ENCODE results near the gene C12orf56. TPM values are rescaled to one million over a fixed set of nuclear protein-coding genes. Genes with fewer than 3 reads are reported as not detected.

Gene C12orf56
- total RNA-seq, 5 donors from 2014 or later (not counting 1 experiment from before 2014, with no cell fraction given): 0.07 to 0.33 (median 0.24) TPM; not detected in 1

- Mint-ChIP-seq H3K4me1 (no peaks in the 10 kb centered on the region), H3K27me3 (no peaks in the 10 kb centered on the region), H3K27ac (no peak overlapping the region), H3K36me3 (no peaks in the 10 kb centered on the region), H3K9me3 (peaks cover 0 to 4% (median 4%) of the 10 kb centered on the region in 3 donors), H3K4me3 (no peak overlapping the region)
- H3K27me3 ChIP-seq (replicated peaks in 1 of 2; ENCODE audit: control insufficient read depth in 2 of 2, extremely low read depth in 1 of 2, insufficient read depth in 2 of 2, low read length in 1 of 2): peaks cover 0 to 2% of the 10 kb centered on the region in 2 experiments
- ATAC-seq (replicated peaks in 1 of 4) (no peak), DNase-seq (no peak)
- CTCF ChIA-PET: no interaction called here
- H3K4me3 ChIP-seq (ENCODE audit: control insufficient read depth in 1 of 2, extremely low read depth in 1 of 2, low read length in 1 of 2): no peak overlapping the region
- no peaks in the 10 kb centered on the region for H3K36me3 ChIP-seq (ENCODE audit: control insufficient read depth in 2 of 2, extremely low read depth in 1 of 2, insufficient read depth in 1 of 2, low read length in 1 of 2)
- H3K4me1 ChIP-seq (ENCODE audit: control insufficient read depth in 1 of 2, extremely low read depth in 1 of 2, insufficient read depth in 2 of 2, low read length in 2 of 2): no peaks in the 10 kb centered on the region
- POLR2A ChIA-PET: no interaction called here
- H3K27ac ChIP-seq (ENCODE audit: low read length): no peak overlapping the region
- WGBS (ENCODE audit: insufficient coverage): 38% methylated on average over 1 of the region's 3 CpGs
- no peaks in the 10 kb centered on the region for H3K9me3 ChIP-seq
Measured at GRCh38 chr12:64318605-64319004, 72.0 kb downstream of the C12orf56 start.

- DNase-seq (no peak), ATAC-seq (replicated peaks in 1 of 4) (no peak)
- no peak overlapping the region for H3K27ac Mint-ChIP-seq
- H3K4me3 Mint-ChIP-seq: no peak overlapping the region
- Histone ChIP-seq H3K9me3 (no peaks in the 10 kb centered on the region), H3K4me1 (ENCODE audit: control insufficient read depth in 1 of 2, extremely low read depth in 1 of 2, insufficient read depth in 2 of 2, low read length in 2 of 2) (no peaks in the 10 kb centered on the region), H3K4me3 (ENCODE audit: control insufficient read depth in 1 of 2, extremely low read depth in 1 of 2, low read length in 1 of 2) (no peak overlapping the region), H3K27me3 (replicated peaks in 1 of 2; ENCODE audit: control insufficient read depth in 2 of 2, extremely low read depth in 1 of 2, insufficient read depth in 2 of 2, low read length in 1 of 2) (peaks cover 0 to 2% of the 10 kb centered on the region in 2 experiments), H3K36me3 (ENCODE audit: control insufficient read depth in 2 of 2, extremely low read depth in 1 of 2, insufficient read depth in 1 of 2, low read length in 1 of 2) (no peaks in the 10 kb centered on the region), H3K27ac (ENCODE audit: low read length) (no peak overlapping the region)
- no peaks in the 10 kb centered on the region for H3K9me3 Mint-ChIP-seq
- H3K4me1 Mint-ChIP-seq: no peaks in the 10 kb centered on the region
- ChIA-PET CTCF (no interaction called here), POLR2A (no interaction called here)
- 93% methylated on average over 3 of the region's 4 CpGs for WGBS (ENCODE audit: insufficient coverage)
- no peaks in the 10 kb centered on the region for H3K27me3 Mint-ChIP-seq
- no peaks in the 10 kb centered on the region for H3K36me3 Mint-ChIP-seq
Measured at GRCh38 chr12:64311877-64312276, 78.7 kb downstream of the C12orf56 start.

GRCh38 chr12:64304571-64304970, 86.0 kb downstream of the C12orf56 start:
- Mint-ChIP-seq H3K4me1 (no peaks in the 10 kb centered on the region), H3K27ac (no peak overlapping the region), H3K36me3 (no peaks in the 10 kb centered on the region), H3K9me3 (no peaks in the 10 kb centered on the region), H3K4me3 (no peak overlapping the region), H3K27me3 (peaks cover 0 to 3% of the 10 kb centered on the region in 2 donors)
- Histone ChIP-seq H3K27ac (ENCODE audit: low read length) (no peak overlapping the region), H3K4me1 (ENCODE audit: control insufficient read depth in 1 of 2, extremely low read depth in 1 of 2, insufficient read depth in 2 of 2, low read length in 2 of 2) (no peaks in the 10 kb centered on the region), H3K9me3 (no peaks in the 10 kb centered on the region), H3K36me3 (ENCODE audit: control insufficient read depth in 2 of 2, extremely low read depth in 1 of 2, insufficient read depth in 1 of 2, low read length in 1 of 2) (no peaks in the 10 kb centered on the region), H3K27me3 (replicated peaks in 1 of 2; ENCODE audit: control insufficient read depth in 2 of 2, extremely low read depth in 1 of 2, insufficient read depth in 2 of 2, low read length in 1 of 2) (no peaks in the 10 kb centered on the region), H3K4me3 (ENCODE audit: control insufficient read depth in 1 of 2, extremely low read depth in 1 of 2, low read length in 1 of 2) (no peak overlapping the region)
- 80% methylated on average over 9 of the region's 10 CpGs for WGBS (ENCODE audit: insufficient coverage)
- ChIA-PET CTCF (interaction anchor here (0.6 to 0.9 kb wide), 2 partner anchors 82 to 213 kb away, joined by 3 to 6 read pairs; no protein-coding TSS in a partner anchor), POLR2A (no interaction called here)
- no peak for ATAC-seq (replicated peaks in 1 of 4)
- DNase-seq: no peak

GRCh38 chr12:64299628-64300027, 90.9 kb downstream of the C12orf56 start:
- H3K36me3 ChIP-seq (ENCODE audit: control insufficient read depth in 2 of 2, extremely low read depth in 1 of 2, insufficient read depth in 1 of 2, low read length in 1 of 2): no peaks in the 10 kb centered on the region
- H3K27me3 Mint-ChIP-seq: peaks cover 0 to 3% of the 10 kb centered on the region in 2 donors
- CTCF ChIA-PET: no interaction called here
- no peak overlapping the region for H3K4me3 Mint-ChIP-seq
- H3K4me1 Mint-ChIP-seq: no peaks in the 10 kb centered on the region
- no peak overlapping the region for H3K27ac Mint-ChIP-seq
- ATAC-seq (replicated peaks in 1 of 4) (no peak), DNase-seq (no peak)
- H3K4me1 ChIP-seq (ENCODE audit: control insufficient read depth in 1 of 2, extremely low read depth in 1 of 2, insufficient read depth in 2 of 2, low read length in 2 of 2): no peaks in the 10 kb centered on the region
- H3K36me3 Mint-ChIP-seq: no peaks in the 10 kb centered on the region
- H3K9me3 ChIP-seq: no peaks in the 10 kb centered on the region
- H3K9me3 Mint-ChIP-seq: no peaks in the 10 kb centered on the region
- H3K27ac ChIP-seq (ENCODE audit: low read length): no peak overlapping the region
- POLR2A ChIA-PET: no interaction called here
- peaks cover 0 to 5% of the 10 kb centered on the region in 2 experiments for H3K27me3 ChIP-seq (replicated peaks in 1 of 2; ENCODE audit: control insufficient read depth in 2 of 2, extremely low read depth in 1 of 2, insufficient read depth in 2 of 2, low read length in 1 of 2)
- no peak overlapping the region for H3K4me3 ChIP-seq (ENCODE audit: control insufficient read depth in 1 of 2, extremely low read depth in 1 of 2, low read length in 1 of 2)
- no CpG with 5 or more reads among the region's 3 CpGs for WGBS (ENCODE audit: insufficient coverage)

- H3K4me3 ChIP-seq (ENCODE audit: control insufficient read depth in 1 of 2, extremely low read depth in 1 of 2, low read length in 1 of 2): no peak overlapping the region
- ChIA-PET CTCF (interaction anchor here in 1 of 2 donors (0.6 kb wide), 1 partner anchor 501 kb away, joined by 6 read pairs; no protein-coding TSS in a partner anchor), POLR2A (no interaction called here)
- Mint-ChIP-seq H3K27me3 (peaks cover 0 to 6% of the 10 kb centered on the region in 2 donors), H3K27ac (no peak overlapping the region), H3K9me3 (no peaks in the 10 kb centered on the region), H3K36me3 (no peaks in the 10 kb centered on the region), H3K4me1 (no peaks in the 10 kb centered on the region), H3K4me3 (no peak overlapping the region)
- no peaks in the 10 kb centered on the region for H3K4me1 ChIP-seq (ENCODE audit: control insufficient read depth in 1 of 2, extremely low read depth in 1 of 2, insufficient read depth in 2 of 2, low read length in 2 of 2)
- peaks cover 0 to 5% of the 10 kb centered on the region in 2 experiments for H3K27me3 ChIP-seq (replicated peaks in 1 of 2; ENCODE audit: control insufficient read depth in 2 of 2, extremely low read depth in 1 of 2, insufficient read depth in 2 of 2, low read length in 1 of 2)
- no peaks in the 10 kb centered on the region for H3K9me3 ChIP-seq
- no peaks in the 10 kb centered on the region for H3K36me3 ChIP-seq (ENCODE audit: control insufficient read depth in 2 of 2, extremely low read depth in 1 of 2, insufficient read depth in 1 of 2, low read length in 1 of 2)
- no peak for ATAC-seq (replicated peaks in 1 of 4)
- H3K27ac ChIP-seq (ENCODE audit: low read length): no peak overlapping the region
- no peak for DNase-seq
Measured at GRCh38 chr12:64296301-64296700, 94.3 kb downstream of the C12orf56 start.

GRCh38 chr12:64293654-64294364, 96.7 kb downstream of the C12orf56 start:
- ChIA-PET CTCF (no interaction called here), POLR2A (no interaction called here)
- Mint-ChIP-seq H3K27ac (no peak overlapping the region), H3K4me1 (no peaks in the 10 kb centered on the region), H3K4me3 (no peak overlapping the region), H3K9me3 (no peaks in the 10 kb centered on the region), H3K27me3 (peaks cover 0 to 3% of the 10 kb centered on the region in 2 donors), H3K36me3 (no peaks in the 10 kb centered on the region)
- DNase-seq: no peak
- WGBS (ENCODE audit: insufficient coverage): 100% methylated on average over 1 of the region's 4 CpGs
- H3K27ac ChIP-seq (ENCODE audit: low read length): no peak overlapping the region
- no peak overlapping the region for H3K4me3 ChIP-seq (ENCODE audit: control insufficient read depth in 1 of 2, extremely low read depth in 1 of 2, low read length in 1 of 2)
- H3K36me3 ChIP-seq (ENCODE audit: control insufficient read depth in 2 of 2, extremely low read depth in 1 of 2, insufficient read depth in 1 of 2, low read length in 1 of 2): no peaks in the 10 kb centered on the region
- no peaks in the 10 kb centered on the region for H3K4me1 ChIP-seq (ENCODE audit: control insufficient read depth in 1 of 2, extremely low read depth in 1 of 2, insufficient read depth in 2 of 2, low read length in 2 of 2)
- ATAC-seq (replicated peaks in 1 of 4): no peak
- H3K9me3 ChIP-seq: no peaks in the 10 kb centered on the region
- H3K27me3 ChIP-seq (replicated peaks in 1 of 2; ENCODE audit: control insufficient read depth in 2 of 2, extremely low read depth in 1 of 2, insufficient read depth in 2 of 2, low read length in 1 of 2): peaks cover 0 to 5% of the 10 kb centered on the region in 2 experiments
